Measurements from ENCODE around the gene GALK2.

DNA sequence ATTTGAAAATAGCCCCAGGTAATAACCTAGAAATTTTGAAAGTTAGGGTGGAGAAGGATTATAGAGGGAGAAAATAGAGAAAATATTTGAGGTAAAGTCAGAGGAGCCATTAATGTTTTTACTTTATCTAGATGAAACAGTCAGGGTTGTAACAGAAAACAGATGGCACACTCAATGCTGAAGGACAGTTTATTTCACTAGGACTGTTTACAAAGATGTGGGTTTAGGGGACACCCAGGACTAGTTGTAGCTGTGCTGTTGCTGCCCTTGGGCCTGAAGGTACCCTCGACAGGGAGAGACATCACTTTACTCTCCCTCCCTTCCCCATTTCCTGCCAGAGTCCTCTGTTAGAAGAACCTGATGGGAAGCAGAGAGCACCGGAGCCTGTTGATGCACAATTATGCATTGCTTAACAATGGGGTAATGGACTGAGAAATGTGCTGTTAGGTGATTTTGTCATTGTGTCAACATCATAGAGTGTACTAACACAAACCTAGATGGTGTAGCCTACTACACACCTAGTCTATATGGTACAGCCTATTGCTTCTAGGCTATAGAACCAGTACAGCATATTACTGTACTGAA is 103.8 kb downstream of the GALK2 start:
- TF ChIP-seq POLR2AphosphoS5 (IDR thresholded peaks at IDR 0.05; ENCODE audit: low read depth, low read length), result no peak
- TF ChIP-seq, protein P1, sequence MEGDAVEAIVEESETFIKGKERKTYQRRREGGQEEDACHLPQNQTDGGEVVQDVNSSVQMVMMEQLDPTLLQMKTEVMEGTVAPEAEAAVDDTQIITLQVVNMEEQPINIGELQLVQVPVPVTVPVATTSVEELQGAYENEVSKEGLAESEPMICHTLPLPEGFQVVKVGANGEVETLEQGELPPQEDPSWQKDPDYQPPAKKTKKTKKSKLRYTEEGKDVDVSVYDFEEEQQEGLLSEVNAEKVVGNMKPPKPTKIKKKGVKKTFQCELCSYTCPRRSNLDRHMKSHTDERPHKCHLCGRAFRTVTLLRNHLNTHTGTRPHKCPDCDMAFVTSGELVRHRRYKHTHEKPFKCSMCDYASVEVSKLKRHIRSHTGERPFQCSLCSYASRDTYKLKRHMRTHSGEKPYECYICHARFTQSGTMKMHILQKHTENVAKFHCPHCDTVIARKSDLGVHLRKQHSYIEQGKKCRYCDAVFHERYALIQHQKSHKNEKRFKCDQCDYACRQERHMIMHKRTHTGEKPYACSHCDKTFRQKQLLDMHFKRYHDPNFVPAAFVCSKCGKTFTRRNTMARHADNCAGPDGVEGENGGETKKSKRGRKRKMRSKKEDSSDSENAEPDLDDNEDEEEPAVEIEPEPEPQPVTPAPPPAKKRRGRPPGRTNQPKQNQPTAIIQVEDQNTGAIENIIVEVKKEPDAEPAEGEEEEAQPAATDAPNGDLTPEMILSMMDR (IDR thresholded peaks at IDR 0.05), result no peak
- TF ChIP-seq, protein P2, sequence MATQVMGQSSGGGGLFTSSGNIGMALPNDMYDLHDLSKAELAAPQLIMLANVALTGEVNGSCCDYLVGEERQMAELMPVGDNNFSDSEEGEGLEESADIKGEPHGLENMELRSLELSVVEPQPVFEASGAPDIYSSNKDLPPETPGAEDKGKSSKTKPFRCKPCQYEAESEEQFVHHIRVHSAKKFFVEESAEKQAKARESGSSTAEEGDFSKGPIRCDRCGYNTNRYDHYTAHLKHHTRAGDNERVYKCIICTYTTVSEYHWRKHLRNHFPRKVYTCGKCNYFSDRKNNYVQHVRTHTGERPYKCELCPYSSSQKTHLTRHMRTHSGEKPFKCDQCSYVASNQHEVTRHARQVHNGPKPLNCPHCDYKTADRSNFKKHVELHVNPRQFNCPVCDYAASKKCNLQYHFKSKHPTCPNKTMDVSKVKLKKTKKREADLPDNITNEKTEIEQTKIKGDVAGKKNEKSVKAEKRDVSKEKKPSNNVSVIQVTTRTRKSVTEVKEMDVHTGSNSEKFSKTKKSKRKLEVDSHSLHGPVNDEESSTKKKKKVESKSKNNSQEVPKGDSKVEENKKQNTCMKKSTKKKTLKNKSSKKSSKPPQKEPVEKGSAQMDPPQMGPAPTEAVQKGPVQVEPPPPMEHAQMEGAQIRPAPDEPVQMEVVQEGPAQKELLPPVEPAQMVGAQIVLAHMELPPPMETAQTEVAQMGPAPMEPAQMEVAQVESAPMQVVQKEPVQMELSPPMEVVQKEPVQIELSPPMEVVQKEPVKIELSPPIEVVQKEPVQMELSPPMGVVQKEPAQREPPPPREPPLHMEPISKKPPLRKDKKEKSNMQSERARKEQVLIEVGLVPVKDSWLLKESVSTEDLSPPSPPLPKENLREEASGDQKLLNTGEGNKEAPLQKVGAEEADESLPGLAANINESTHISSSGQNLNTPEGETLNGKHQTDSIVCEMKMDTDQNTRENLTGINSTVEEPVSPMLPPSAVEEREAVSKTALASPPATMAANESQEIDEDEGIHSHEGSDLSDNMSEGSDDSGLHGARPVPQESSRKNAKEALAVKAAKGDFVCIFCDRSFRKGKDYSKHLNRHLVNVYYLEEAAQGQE (IDR thresholded peaks at IDR 0.05; ENCODE audit: insufficient read depth in 1 of 2, low read depth in 2 of 2, low read length in 1 of 2), result no peak

Measured in Panc1 (cell line).